Upper lobe of right lung (tissue), 1 donor: Measurements from ENCODE around the gene PHF21B. TPM values are rescaled to one million over a fixed set of nuclear protein-coding genes. Genes with fewer than 3 reads are reported as not detected.
"Not testable (repeated sequence)": the region's sequence is repeated elsewhere in the genome, so short reads cannot be mapped to it uniquely, and the experiment has no call there.

Source experiments
- ATAC-seq: fragments of 200-7000 bp; cut with Tn5 transposase; one replicate; pipeline ENCODE4 v1.9.1; 2020; ENCODE audit warnings: mild to moderate bottlenecking, moderate library complexity
- DNase-seq: peaks from one replicate; pipeline ENCODE4 v3.0.0-alpha.2; 2020
- H3K27ac ChIP-seq: fragments of 200-600 bp; one replicate; pipeline ENCODE4 v1.8.0; 2022
- H3K27me3 ChIP-seq: fragments of 200-600 bp; one replicate; pipeline ENCODE4 v1.8.0; 2022; ENCODE audit warnings: mild to moderate bottlenecking
- H3K36me3 ChIP-seq: fragments of 200-600 bp; one replicate; pipeline ENCODE4 v1.8.0; 2022
- H3K4me1 ChIP-seq: fragments of 200-600 bp; one replicate; pipeline ENCODE4 v1.8.0; 2022
- H3K4me3 ChIP-seq: fragments of 200-600 bp; one replicate; pipeline ENCODE4 v1.8.0; 2022; ENCODE audit warnings: mild to moderate bottlenecking
- H3K9me3 ChIP-seq: fragments of 200-600 bp; one replicate; pipeline ENCODE4 v1.8.0; 2022
- CTCF ChIP-seq: fragments of 200-600 bp; IDR thresholded peaks from one replicate; pipeline ENCODE4 v1.8.0; 2022; ENCODE audit warnings: antibody characterized with exemption
- intact Hi-C: fragments of 100-400 bp; cut with DNase I; formaldehyde crosslinking; loops from one replicate; pipeline ENCODE4 v1.11.0; 2022
- total RNA-seq: library from RNA; stranded (reverse); fragmentation: NEBNext Ultra II Directional; extraction: Animal tissue kit (Norgen Biotek cat#: 25700); gene quantifications from one replicate; pipeline ENCODE4 v1.2.1, GENCODE V29; 2021
- donor health status: DM: no; HTN: yes; CAD: no; lungs with severe emphysema.

The PHF21B gene
- total RNA-seq, 1 donor from 2014 or later = 0.12 TPM

DNA sequence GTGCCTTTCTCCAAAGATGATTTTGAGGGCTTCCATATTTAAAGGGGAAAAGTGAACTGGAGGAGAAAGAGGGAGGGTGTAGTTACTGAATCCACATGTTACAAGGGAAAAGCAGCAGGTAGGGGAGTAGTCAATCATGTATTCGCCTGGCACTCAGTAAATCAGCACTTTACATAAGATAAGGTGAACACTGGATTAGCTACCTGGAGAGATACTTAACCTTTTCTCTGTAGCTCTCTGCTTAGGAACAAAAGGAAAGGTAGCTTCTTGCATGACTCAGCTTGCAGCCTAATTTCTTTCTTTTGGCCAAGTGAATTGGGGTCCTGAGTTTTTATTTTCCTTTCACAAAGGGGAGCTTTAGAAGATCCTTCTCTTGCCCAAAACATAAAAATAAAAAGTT is 43.3 kb upstream of the PHF21B start:
- no peak overlapping the region for H3K4me3 ChIP-seq
- no peaks in the 10 kb centered on the region for H3K9me3 ChIP-seq
- intact Hi-C loops = no loop called here
- H3K27ac ChIP-seq = no peak overlapping the region
- H3K36me3 ChIP-seq = no peaks in the 10 kb centered on the region
- H3K27me3 ChIP-seq = peaks cover 39% of the 10 kb centered on the region
- ATAC-seq (no peak), DNase-seq (no peak)
- TF ChIP-seq CTCF = no peak
- H3K4me1 ChIP-seq = no peaks in the 10 kb centered on the region

DNA sequence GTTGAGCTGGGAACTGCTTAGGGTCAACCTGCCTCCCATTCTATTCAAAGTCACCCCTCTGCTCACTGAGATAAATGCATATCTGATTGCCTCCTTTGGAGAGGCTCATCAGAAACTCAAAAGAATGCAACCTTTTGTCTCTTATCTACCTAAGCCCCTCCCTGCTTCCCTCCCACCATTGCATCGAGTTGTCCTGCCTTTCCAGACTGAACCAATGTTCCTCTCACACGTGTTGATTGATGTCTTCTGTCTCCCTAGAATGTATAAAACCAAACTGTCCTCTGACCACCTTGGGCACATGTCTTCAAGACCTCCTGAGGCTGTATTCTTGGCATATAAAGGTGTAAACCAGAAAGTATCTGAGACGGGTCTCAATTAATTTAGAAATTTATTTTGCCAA is 42.9 kb upstream of the PHF21B start:
- H3K36me3 ChIP-seq, ATAC-seq, H3K27ac ChIP-seq, H3K4me1 ChIP-seq, H3K9me3 ChIP-seq, H3K4me3 ChIP-seq, DNase-seq, intact Hi-C loops: not testable (repeated sequence)
- peaks cover 39% of the 10 kb centered on the region for H3K27me3 ChIP-seq

GRCh38 chr22:45051946-45052345 is 42.1 kb upstream of the PHF21B start:
- H3K36me3 ChIP-seq = no peaks in the 10 kb centered on the region
- DNase-seq = no peak
- H3K9me3 ChIP-seq = no peaks in the 10 kb centered on the region
- no peak overlapping the region for H3K4me3 ChIP-seq
- no peaks in the 10 kb centered on the region for H3K4me1 ChIP-seq
- TF ChIP-seq CTCF = no peak
- ATAC-seq = no peak
- peaks cover 39% of the 10 kb centered on the region for H3K27me3 ChIP-seq
- no peak overlapping the region for H3K27ac ChIP-seq
- intact Hi-C loops = no loop called here

DNA sequence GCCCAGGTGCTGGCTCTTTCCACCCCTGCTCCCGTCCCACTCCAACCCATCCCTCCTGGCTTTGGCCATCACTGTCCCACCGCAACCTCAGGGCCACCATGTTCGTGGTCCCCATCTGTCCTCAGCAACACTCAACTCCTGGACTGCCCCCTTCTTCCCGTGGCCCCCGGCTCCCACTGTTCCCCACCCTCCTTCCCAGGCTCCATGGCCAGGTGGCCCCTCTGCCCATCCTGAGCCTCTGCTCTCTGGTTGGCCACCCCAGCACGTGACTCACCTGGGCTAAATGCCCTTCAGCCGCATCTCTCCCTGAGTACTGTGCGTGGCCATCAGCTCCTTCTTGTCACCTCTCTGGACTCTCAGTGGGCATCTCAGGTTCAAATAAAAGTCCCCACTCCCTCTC is 41.6 kb upstream of the PHF21B start:
- no peak for DNase-seq
- no peaks in the 10 kb centered on the region for H3K4me1 ChIP-seq
- TF ChIP-seq CTCF = no peak
- ATAC-seq = no peak
- no peaks in the 10 kb centered on the region for H3K9me3 ChIP-seq
- intact Hi-C loops = no loop called here
- H3K36me3 ChIP-seq = no peaks in the 10 kb centered on the region
- H3K4me3 ChIP-seq = no peak overlapping the region
- H3K27me3 ChIP-seq = peaks cover 39% of the 10 kb centered on the region
- no peak overlapping the region for H3K27ac ChIP-seq

GRCh38 chr22:45047260-45047659 is 37.5 kb upstream of the PHF21B start:
- no peak for TF ChIP-seq CTCF
- Histone ChIP-seq H3K4me3 (no peak overlapping the region), H3K27me3 (peaks cover 46% of the 10 kb centered on the region), H3K9me3 (no peaks in the 10 kb centered on the region), H3K27ac (no peak overlapping the region), H3K36me3 (no peaks in the 10 kb centered on the region), H3K4me1 (no peaks in the 10 kb centered on the region)
- ATAC-seq (no peak), DNase-seq (no peak)
- intact Hi-C loops = no loop called here

DNA sequence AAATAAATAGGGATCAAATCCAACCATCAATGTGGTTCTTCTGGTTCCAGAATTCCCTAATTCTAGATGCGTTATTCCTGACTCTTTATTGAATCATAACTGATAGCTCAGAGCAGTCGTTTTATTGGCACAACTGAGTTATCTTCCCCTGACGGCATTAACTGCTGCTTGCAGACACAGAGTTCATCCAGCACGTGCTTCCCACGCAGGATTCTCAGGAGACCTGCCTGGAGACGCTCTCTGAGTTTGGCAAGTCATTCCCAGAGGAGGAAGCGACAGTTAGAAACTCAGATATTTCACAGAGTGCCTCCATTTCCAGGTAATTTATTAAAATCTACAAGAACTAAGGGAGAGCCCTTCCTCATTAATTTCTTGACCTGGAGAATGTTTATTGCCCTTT is 35.4 kb upstream of the PHF21B start:
- TF ChIP-seq CTCF = no peak
- Histone ChIP-seq H3K36me3 (no peaks in the 10 kb centered on the region), H3K27me3 (peaks cover 35% of the 10 kb centered on the region), H3K4me1 (no peaks in the 10 kb centered on the region), H3K4me3 (no peak overlapping the region), H3K27ac (no peak overlapping the region), H3K9me3 (no peaks in the 10 kb centered on the region)
- no peak for DNase-seq
- no peak for ATAC-seq
- intact Hi-C loops = no loop called here
